ENCODE results near the gene GLS. TPM values are rescaled to one million over a fixed set of nuclear protein-coding genes. Genes with fewer than 3 reads are reported as not detected.
A peak's percentile ranks its signal among the peaks of the same experiment; 100 is the strongest.

GLS gene
- total RNA-seq, 2 donors from 2014 or later, result 86.0 to 102 TPM

- Histone ChIP-seq H3K9me3 (no peaks in the 10 kb centered on the region), H3K4me1 (peaks cover 69% of the 10 kb centered on the region), H3K27ac (peak overlapping the region in 2 of 4 donors; percentile 7 to 48), H3K4me3 (no peak overlapping the region), H3K27me3 (no peaks in the 10 kb centered on the region), H3K36me3 (replicated peaks in 1 of 2; ENCODE audit: insufficient read depth in 1 of 2, low read depth in 2 of 2) (no peaks in the 10 kb centered on the region)
- ATAC-seq (peak; percentile 56), DNase-seq (no peak)
- no peak for TF ChIP-seq POLR2A (IDR thresholded peaks at IDR 0.05)
- TF ChIP-seq CTCF (IDR thresholded peaks at IDR 0.05), result no peak
- WGBS, 2 donors, result 35 to 44% methylated on average over 2 of the region's 2 CpGs
- intact Hi-C loops (cut with DNase I), result no loop called here
Observed at GRCh38 chr2:190887089-190887488, 6.5 kb downstream of the GLS start.

GRCh38 chr2:190888449-190888848 lies 7.8 kb downstream of the GLS start:
- no peak overlapping the region for H3K27ac ChIP-seq
- intact Hi-C loops (cut with DNase I), result no loop called here
- no peaks in the 10 kb centered on the region for H3K27me3 ChIP-seq
- no peak overlapping the region for H3K4me3 ChIP-seq
- peaks cover 73% of the 10 kb centered on the region for H3K4me1 ChIP-seq
- no peak for TF ChIP-seq CTCF (IDR thresholded peaks at IDR 0.05)
- no peak for TF ChIP-seq POLR2A (IDR thresholded peaks at IDR 0.05)
- DNase-seq (no peak), ATAC-seq (no peak)
- WGBS, 2 donors, result 84 to 91% methylated on average over 1 of the region's 1 CpG
- H3K36me3 ChIP-seq (replicated peaks in 1 of 2; ENCODE audit: insufficient read depth in 1 of 2, low read depth in 2 of 2), result no peaks in the 10 kb centered on the region
- no peaks in the 10 kb centered on the region for H3K9me3 ChIP-seq

GRCh38 chr2:190889175-190889943 lies 8.7 kb downstream of the GLS start:
- DNase-seq, result no peak
- intact Hi-C loops (cut with DNase I), result no loop called here
- ATAC-seq, result no peak
- H3K36me3 ChIP-seq (replicated peaks in 1 of 2; ENCODE audit: insufficient read depth in 1 of 2, low read depth in 2 of 2), result no peaks in the 10 kb centered on the region
- H3K27ac ChIP-seq, result no peak overlapping the region
- 71 to 79% methylated on average over 3 of the region's 3 CpGs for WGBS, 2 donors
- H3K27me3 ChIP-seq, result no peaks in the 10 kb centered on the region
- peaks cover 69% of the 10 kb centered on the region for H3K4me1 ChIP-seq
- no peak overlapping the region for H3K4me3 ChIP-seq
- TF ChIP-seq POLR2A (IDR thresholded peaks at IDR 0.05), result no peak
- no peak for TF ChIP-seq CTCF (IDR thresholded peaks at IDR 0.05)
- H3K9me3 ChIP-seq, result no peaks in the 10 kb centered on the region

- no peaks in the 10 kb centered on the region for H3K27me3 ChIP-seq
- H3K27ac ChIP-seq, result peak overlapping the region in 1 of 4 donors; percentile 51
- no peak for DNase-seq
- H3K9me3 ChIP-seq, result no peaks in the 10 kb centered on the region
- H3K4me1 ChIP-seq, result peaks cover 67% of the 10 kb centered on the region
- no peak overlapping the region for H3K4me3 ChIP-seq
- no peaks in the 10 kb centered on the region for H3K36me3 ChIP-seq (replicated peaks in 1 of 2; ENCODE audit: insufficient read depth in 1 of 2, low read depth in 2 of 2)
- no peak for ATAC-seq
- intact Hi-C loops (cut with DNase I), result no loop called here
- TF ChIP-seq CTCF (IDR thresholded peaks at IDR 0.05), result no peak
- TF ChIP-seq POLR2A (IDR thresholded peaks at IDR 0.05), result no peak
Observed at GRCh38 chr2:190891372-190891771, 10.8 kb downstream of the GLS start.

GRCh38 chr2:190891889-190892288 lies 11.3 kb downstream of the GLS start:
- ATAC-seq, result no peak
- H3K36me3 ChIP-seq (replicated peaks in 1 of 2; ENCODE audit: insufficient read depth in 1 of 2, low read depth in 2 of 2), result no peaks in the 10 kb centered on the region
- H3K4me3 ChIP-seq, result no peak overlapping the region
- DNase-seq, result no peak
- intact Hi-C loops (cut with DNase I), result no loop called here
- H3K27me3 ChIP-seq, result no peaks in the 10 kb centered on the region
- H3K4me1 ChIP-seq, result peaks cover 67% of the 10 kb centered on the region
- no peaks in the 10 kb centered on the region for H3K9me3 ChIP-seq
- peak overlapping the region in 1 of 4 donors; percentile 51 for H3K27ac ChIP-seq
- 68 to 70% methylated on average over 1 of the region's 1 CpG for WGBS, 2 donors
- TF ChIP-seq POLR2A (IDR thresholded peaks at IDR 0.05) (no peak), CTCF (IDR thresholded peaks at IDR 0.05) (no peak)

All from body of pancreas (tissue), 4 donors.